T-cell (primary cell): ENCODE measurements around the gene TIE1. TPM values are rescaled to one million over a fixed set of nuclear protein-coding genes. Genes with fewer than 3 reads are reported as not detected.

Experiments
- ATAC-seq, 4 experiments: fragments of 200-7000 bp in 3 of 4; fragments of 150-1000 bp in 1 of 4; cut with Tn5 transposase; replicated peaks in 1 of 4; 1 replicate in 3 of 4; 2 replicates in 1 of 4; pipeline ENCODE4 v1.10.0; 2021; ENCODE audit warnings: moderate library complexity in 3 of 4, mild to moderate bottlenecking in 2 of 4, moderate number of reproducible peaks in 1 of 4
- CTCF ChIA-PET, 2 donors: fragments of 300-600 bp; sonication (Branson Sonifier 250); formaldehyde crosslinking; loops; one replicate each; lab custom pipeline; 2022; ENCODE audit warnings: antibody characterized with exemption in 2 of 2; lab: Charles Lee
- POLR2A ChIA-PET, 2 donors: fragments of 300-600 bp; sonication (Branson Sonifier 250); formaldehyde crosslinking; loops; one replicate each; lab custom pipeline; 2022; ENCODE audit warnings: antibody characterized with exemption in 2 of 2; lab: Charles Lee
- DNase-seq, 35 experiments: peaks; one replicate each; pipeline versions ENCODE4 v3.0.0 to v3.0.0-alpha.2; 2013 to 2023
- H3K27ac ChIP-seq: one replicate; pipeline ENCODE4 v1.5.1; 2013; ENCODE audit warnings: low read length
- H3K27me3 ChIP-seq, 2 experiments: replicated peaks in 1 of 2; 1 replicate in 1 of 2; 2 replicates in 1 of 2; pipeline versions ENCODE4 v1.6.1 to v1.7.0; 2013; ENCODE audit warnings: low read length in 1 of 2, mixed read lengths in 1 of 2; ENCODE audit not compliant: control insufficient read depth in 2 of 2, insufficient read depth in 2 of 2; ENCODE audit errors: extremely low read depth in 1 of 2
- H3K36me3 ChIP-seq, 2 donors: 1 replicate in 1 of 2; 2 replicates in 1 of 2; pipeline versions ENCODE4 v1.6.1 to v1.7.0; 2013; ENCODE audit warnings: low read length in 1 of 2; ENCODE audit not compliant: control insufficient read depth in 2 of 2, insufficient read depth in 1 of 2; ENCODE audit errors: extremely low read depth in 1 of 2
- H3K4me1 ChIP-seq, 2 experiments: 1 replicate in 1 of 2; 2 replicates in 1 of 2; pipeline versions ENCODE4 v1.6.1 to v1.7.0; 2013; ENCODE audit warnings: low read length in 2 of 2, mixed read lengths in 1 of 2; ENCODE audit not compliant: insufficient read depth in 2 of 2, control insufficient read depth in 1 of 2; ENCODE audit errors: extremely low read depth in 1 of 2
- H3K4me3 ChIP-seq, 2 donors: 1 replicate in 1 of 2; 2 replicates in 1 of 2; pipeline versions ENCODE4 v1.5.1 to v1.7.0; 2013; ENCODE audit warnings: mild to moderate bottlenecking in 2 of 2, low read length in 1 of 2, moderate library complexity in 1 of 2; ENCODE audit not compliant: control insufficient read depth in 1 of 2; ENCODE audit errors: extremely low read depth in 1 of 2
- H3K9me3 ChIP-seq: 2 replicates; pipeline ENCODE4 v1.7.0; 2013
- H3K27ac Mint-ChIP-seq, 2 donors: one replicate each; pipeline ENCODE4 v1.8.0; 2020 to 2021; ENCODE audit warnings: mild to moderate bottlenecking in 2 of 2, mixed read lengths in 2 of 2
- H3K27me3 Mint-ChIP-seq, 2 donors: one replicate each; pipeline ENCODE4 v1.8.0; 2021 to 2022; ENCODE audit warnings: mixed read lengths in 2 of 2
- H3K36me3 Mint-ChIP-seq: one replicate; pipeline ENCODE4 v1.8.0; 2021; ENCODE audit warnings: mixed read lengths
- H3K4me1 Mint-ChIP-seq, 3 donors: one replicate each; pipeline ENCODE4 v1.8.0; 2020 to 2022; ENCODE audit warnings: mixed read lengths in 3 of 3, mild to moderate bottlenecking in 1 of 3
- H3K4me3 Mint-ChIP-seq, 3 donors: one replicate each; pipeline ENCODE4 v1.8.0; 2020 to 2022; ENCODE audit warnings: mild to moderate bottlenecking in 3 of 3, mixed read lengths in 3 of 3, moderate library complexity in 3 of 3
- H3K9me3 Mint-ChIP-seq, 3 donors: one replicate each; pipeline ENCODE4 v1.8.0; 2020 to 2022; ENCODE audit warnings: mixed read lengths in 3 of 3
- WGBS: methylation state at CpG from one replicate; pipeline ENCODE4 v1.1.5; 2013; ENCODE audit warnings: missing lambda C conversion rate; ENCODE audit not compliant: insufficient coverage; 5-methylcytosine and 5-hydroxymethylcytosine counted together
- total RNA-seq, 35 experiments: library from RNA in 6 of 35; stranded (reverse) in 6 of 35; fragments of 120-200 nt in 1 of 35; gene quantifications; one replicate each; pipeline versions ENCODE4 v1.2.1 to v1.2.4 and lab custom pipeline; 2013 to 2026

The TIE1 gene
- total RNA-seq, 5 donors from 2014 or later (not counting 1 experiment from before 2014, with no cell fraction given): 0.26 to 1.9 (median 0.32) TPM

GRCh38 chr1:43305461-43305860, 4.7 kb downstream of the TIE1 start:
- ATAC-seq (no peak), DNase-seq (no peak)
- Histone ChIP-seq H3K36me3 (no peaks in the 10 kb centered on the region), H3K9me3 (no peaks in the 10 kb centered on the region), H3K4me1 (no peaks in the 10 kb centered on the region), H3K27ac (no peak overlapping the region), H3K27me3 (peaks cover 0 to 34% of the 10 kb centered on the region in 2 experiments), H3K4me3 (no peak overlapping the region)
- CTCF ChIA-PET: no interaction called here
- POLR2A ChIA-PET: no interaction called here
- Mint-ChIP-seq H3K4me3 (no peak overlapping the region), H3K4me1 (no peaks in the 10 kb centered on the region), H3K27ac (no peak overlapping the region), H3K9me3 (no peaks in the 10 kb centered on the region), H3K36me3 (no peaks in the 10 kb centered on the region), H3K27me3 (peaks cover 3 to 5% of the 10 kb centered on the region in 2 donors)
- WGBS: 58% methylated on average over 2 of the region's 3 CpGs

- Histone ChIP-seq H3K4me3 (no peak overlapping the region), H3K36me3 (no peaks in the 10 kb centered on the region), H3K4me1 (no peaks in the 10 kb centered on the region), H3K27ac (no peak overlapping the region), H3K27me3 (peaks cover 0 to 34% of the 10 kb centered on the region in 2 experiments), H3K9me3 (no peaks in the 10 kb centered on the region)
- ChIA-PET POLR2A (interaction anchor here in 1 of 2 donors (0.5 kb wide), 1 partner anchor 348 kb away, joined by 3 read pairs; no protein-coding TSS in a partner anchor), CTCF (no interaction called here)
- ATAC-seq (no peak), DNase-seq (no peak)
- 70% methylated on average over 6 of the region's 6 CpGs for WGBS
- Mint-ChIP-seq H3K4me1 (no peaks in the 10 kb centered on the region), H3K27ac (no peak overlapping the region), H3K9me3 (no peaks in the 10 kb centered on the region), H3K36me3 (no peaks in the 10 kb centered on the region), H3K27me3 (peaks cover 3 to 5% of the 10 kb centered on the region in 2 donors), H3K4me3 (no peak overlapping the region)
These were observed 5.3 kb downstream of the TIE1 start for GRCh38 chr1:43305926-43306687.

GRCh38 chr1:43306688-43307457, 6.1 kb downstream of the TIE1 start:
- POLR2A ChIA-PET: no interaction called here
- H3K27ac Mint-ChIP-seq: no peak overlapping the region

GRCh38 chr1:43307458-43308158, 6.8 kb downstream of the TIE1 start:
- H3K4me1 Mint-ChIP-seq: no peaks in the 10 kb centered on the region
- Histone ChIP-seq H3K27ac (no peak overlapping the region), H3K27me3 (peaks cover 0 to 36% of the 10 kb centered on the region in 2 experiments), H3K4me3 (no peak overlapping the region), H3K36me3 (no peaks in the 10 kb centered on the region), H3K4me1 (no peaks in the 10 kb centered on the region), H3K9me3 (no peaks in the 10 kb centered on the region)
- peaks cover 3 to 5% of the 10 kb centered on the region in 2 donors for H3K27me3 Mint-ChIP-seq
- ATAC-seq (no peak), DNase-seq (no peak)
- CTCF ChIA-PET: no interaction called here
- no peaks in the 10 kb centered on the region for H3K9me3 Mint-ChIP-seq
- no peaks in the 10 kb centered on the region for H3K36me3 Mint-ChIP-seq
- POLR2A ChIA-PET: no interaction called here
- H3K27ac Mint-ChIP-seq: no peak overlapping the region
- WGBS: 94% methylated on average over 4 of the region's 9 CpGs
- H3K4me3 Mint-ChIP-seq: no peak overlapping the region

More at GRCh38 chr1:43306688-43307457, 6.1 kb downstream of the TIE1 start:
- Histone ChIP-seq H3K27ac (no peak overlapping the region), H3K27me3 (peaks cover 0 to 34% of the 10 kb centered on the region in 2 experiments), H3K36me3 (no peaks in the 10 kb centered on the region), H3K9me3 (no peaks in the 10 kb centered on the region), H3K4me3 (no peak overlapping the region), H3K4me1 (no peaks in the 10 kb centered on the region)
- CTCF ChIA-PET: no interaction called here
- Mint-ChIP-seq H3K36me3 (no peaks in the 10 kb centered on the region), H3K4me1 (no peaks in the 10 kb centered on the region), H3K27me3 (peaks cover 3 to 5% of the 10 kb centered on the region in 2 donors), H3K4me3 (no peak overlapping the region), H3K9me3 (no peaks in the 10 kb centered on the region)
- WGBS: 82% methylated on average over 16 of the region's 17 CpGs
- DNase-seq (no peak), ATAC-seq (no peak)

GRCh38 chr1:43308635-43309404, 8.0 kb downstream of the TIE1 start:
- Mint-ChIP-seq H3K27me3 (peaks cover 3 to 5% of the 10 kb centered on the region in 2 donors), H3K36me3 (no peaks in the 10 kb centered on the region), H3K27ac (no peak overlapping the region), H3K4me1 (no peaks in the 10 kb centered on the region), H3K4me3 (no peak overlapping the region), H3K9me3 (no peaks in the 10 kb centered on the region)
- H3K9me3 ChIP-seq: no peaks in the 10 kb centered on the region
- DNase-seq: no peak
- no peak overlapping the region for H3K4me3 ChIP-seq
- ChIA-PET POLR2A (no interaction called here), CTCF (no interaction called here)
- peaks cover 0 to 34% of the 10 kb centered on the region in 2 experiments for H3K27me3 ChIP-seq
- no peak for ATAC-seq
- no peaks in the 10 kb centered on the region for H3K4me1 ChIP-seq
- H3K36me3 ChIP-seq: no peaks in the 10 kb centered on the region
- 92% methylated on average over 17 of the region's 20 CpGs for WGBS
- no peak overlapping the region for H3K27ac ChIP-seq
